Stimulated activated CD8-positive, alpha-beta memory T cell treated with anti-CD3 and anti-CD28 coated beads, Interleukin-15, amount 100 ng/mL, for 48 hours (primary cell): ENCODE data around the gene QSOX1.

Experiments used
- DNase-seq, 2 donors: peaks; one replicate each; pipeline ENCODE4 v3.0.0-alpha.2; 2020; ENCODE audit warnings: low read depth in 2 of 2

The QSOX1 gene

DNA sequence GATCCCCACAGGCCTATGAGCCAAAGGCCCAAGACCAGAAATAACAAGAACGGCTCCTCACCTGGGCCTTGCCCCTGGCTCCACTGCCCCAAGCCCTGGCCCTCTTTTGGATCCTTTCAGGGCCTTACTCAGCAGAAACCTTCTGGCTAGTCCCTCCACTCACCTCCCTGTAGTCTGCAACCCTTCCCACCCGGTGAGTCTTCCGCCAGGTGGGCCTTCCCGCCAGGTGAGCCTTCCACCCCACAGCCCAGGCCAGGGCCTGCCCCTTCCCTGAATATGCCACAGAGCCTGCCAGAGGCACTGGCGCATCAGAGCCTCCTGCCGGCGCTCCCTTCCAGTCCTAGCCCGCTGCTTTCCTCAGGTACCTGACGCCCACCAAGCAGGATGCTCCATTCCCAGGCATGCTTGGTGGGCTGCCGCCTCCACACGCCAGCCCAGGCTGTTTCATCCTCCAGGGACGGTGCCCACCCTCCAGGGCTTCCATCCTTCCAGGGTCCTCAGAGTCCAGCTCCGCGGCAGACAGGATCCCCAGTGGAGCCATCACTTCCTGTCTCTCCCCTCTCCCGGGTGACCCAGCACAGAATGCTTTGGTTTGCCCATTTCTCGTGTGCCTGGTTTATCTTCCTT lies 96.3 kb downstream of the QSOX1 start:
- no peak for DNase-seq

- no peak for DNase-seq
These were observed 97.0 kb downstream of the QSOX1 start for GRCh38 chr1:180251526-180252305.

GRCh38 chr1:180252638-180253536 lies 98.2 kb downstream of the QSOX1 start:
- peak; percentile 53 to 54 for DNase-seq
